HG03097 (cell line): Measurements from ENCODE around the gene CIDEC.
"Not testable (repeated sequence)": the region's sequence is repeated elsewhere in the genome, so short reads cannot be mapped to it uniquely, and the experiment has no call there.

ENCODE experiments used
- ATAC-seq: cut with Tn5 transposase; IDR thresholded peaks from one replicate; pipeline ENCODE4 v1.9.1; 2021; ENCODE audit not compliant: unreplicated experiment, low FRiP score

The CIDEC gene

DNA sequence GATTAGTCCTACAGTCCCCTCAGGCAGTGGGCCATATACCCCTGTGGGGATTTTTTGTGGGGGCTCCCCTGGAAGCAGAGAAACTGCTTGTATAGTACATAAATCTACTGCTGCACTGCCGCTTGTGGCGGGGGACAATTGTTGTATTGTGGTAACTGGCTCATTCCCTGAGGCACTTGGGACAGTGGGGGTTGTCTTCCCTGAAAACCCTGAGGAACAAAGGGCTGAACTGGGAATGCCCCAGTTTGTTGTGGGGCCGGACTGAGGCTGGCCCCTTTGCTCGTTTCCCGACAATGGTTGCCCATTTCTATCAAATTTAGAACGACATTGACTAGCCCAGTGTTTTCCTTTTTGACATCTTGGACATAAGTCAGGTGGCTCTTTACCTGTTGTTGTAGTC is 28.7 kb downstream of the CIDEC start:
- ATAC-seq, result not testable (repeated sequence)

DNA sequence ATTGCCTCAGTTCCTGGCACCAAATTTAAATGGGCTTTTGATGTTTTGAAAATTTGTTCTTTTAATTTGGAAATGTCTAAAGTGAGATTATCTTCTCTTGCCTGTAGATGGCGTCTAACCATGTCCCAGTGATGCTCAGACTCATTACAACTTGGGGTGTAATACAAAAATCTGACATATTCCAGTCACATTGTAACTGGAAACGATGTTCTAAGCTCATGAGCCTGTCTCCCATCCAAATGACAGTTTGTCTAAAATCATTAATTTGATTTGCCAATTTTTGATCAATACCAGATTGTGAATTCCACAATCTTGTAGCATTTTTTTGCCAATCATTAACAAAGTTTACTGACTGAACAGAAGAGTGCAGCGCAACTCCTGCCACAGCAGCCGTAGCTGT is 31.2 kb downstream of the CIDEC start:
- ATAC-seq, result not testable (repeated sequence)

DNA sequence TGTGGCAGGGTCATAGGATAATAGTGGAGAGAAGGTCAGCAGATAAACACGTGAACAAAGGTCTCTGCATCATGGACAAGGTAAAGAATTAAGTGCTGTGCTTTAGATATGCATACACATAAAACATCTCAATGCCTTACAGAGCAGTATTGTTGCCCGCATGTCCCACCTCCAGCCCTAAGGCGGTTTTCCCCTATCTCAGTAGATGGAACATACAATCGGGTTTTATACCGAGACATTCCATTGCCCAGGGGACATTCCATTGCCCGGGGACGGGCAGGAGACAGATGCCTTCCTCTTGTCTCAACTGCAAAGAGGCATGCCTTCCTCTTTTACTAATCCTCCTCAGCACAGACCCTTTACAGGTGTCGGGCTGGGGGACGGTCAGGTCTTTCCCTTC is 32.2 kb downstream of the CIDEC start:
- not testable (repeated sequence) for ATAC-seq

DNA sequence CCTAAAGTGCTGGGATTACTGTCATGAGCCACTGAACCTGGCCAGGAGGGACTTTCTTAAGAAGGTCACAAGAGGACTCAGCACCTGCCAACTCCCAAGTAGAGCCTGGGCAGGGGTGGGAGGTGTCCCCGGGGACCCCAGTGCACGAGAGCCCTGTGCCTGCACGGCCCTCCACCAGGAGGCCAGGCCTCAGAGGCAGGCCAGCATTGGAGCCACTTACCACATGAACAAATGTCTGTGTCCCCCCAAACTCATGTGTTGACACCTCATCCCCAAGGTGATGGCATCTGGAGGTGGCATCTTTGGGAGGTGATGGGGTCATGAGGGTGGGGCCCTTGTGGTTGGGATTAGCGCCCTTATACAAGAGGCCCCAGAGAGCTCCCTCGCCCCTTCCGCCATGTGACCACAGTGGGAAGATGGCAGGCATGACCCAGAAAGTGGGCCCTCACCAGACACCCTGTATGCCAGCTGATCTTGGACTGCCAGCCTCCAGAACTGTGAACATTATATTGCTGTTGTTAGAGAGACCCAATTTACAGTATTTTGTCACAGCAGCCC is 33.0 kb downstream of the CIDEC start:
- ATAC-seq, result no peak

DNA sequence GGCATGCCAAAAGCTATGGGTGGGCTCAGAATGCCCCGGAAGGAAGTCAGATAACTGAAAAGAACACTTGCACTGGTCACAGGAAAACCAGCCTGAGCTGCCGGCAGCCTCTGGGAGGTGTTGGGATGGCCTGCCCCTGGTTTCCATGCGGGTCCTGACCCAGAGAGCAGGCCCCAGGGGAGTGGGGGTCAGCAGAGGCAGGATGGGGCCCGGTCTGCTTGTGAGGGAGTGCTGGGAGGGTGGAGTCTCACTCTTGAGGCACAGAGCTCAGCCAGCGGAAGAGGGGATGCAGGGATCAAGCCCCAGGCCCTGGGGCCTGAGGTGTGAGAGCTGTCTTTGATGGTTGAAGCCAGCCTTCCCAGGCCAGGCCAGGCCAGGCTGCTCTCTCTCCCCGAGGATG is 33.8 kb downstream of the CIDEC start:
- no peak for ATAC-seq

DNA sequence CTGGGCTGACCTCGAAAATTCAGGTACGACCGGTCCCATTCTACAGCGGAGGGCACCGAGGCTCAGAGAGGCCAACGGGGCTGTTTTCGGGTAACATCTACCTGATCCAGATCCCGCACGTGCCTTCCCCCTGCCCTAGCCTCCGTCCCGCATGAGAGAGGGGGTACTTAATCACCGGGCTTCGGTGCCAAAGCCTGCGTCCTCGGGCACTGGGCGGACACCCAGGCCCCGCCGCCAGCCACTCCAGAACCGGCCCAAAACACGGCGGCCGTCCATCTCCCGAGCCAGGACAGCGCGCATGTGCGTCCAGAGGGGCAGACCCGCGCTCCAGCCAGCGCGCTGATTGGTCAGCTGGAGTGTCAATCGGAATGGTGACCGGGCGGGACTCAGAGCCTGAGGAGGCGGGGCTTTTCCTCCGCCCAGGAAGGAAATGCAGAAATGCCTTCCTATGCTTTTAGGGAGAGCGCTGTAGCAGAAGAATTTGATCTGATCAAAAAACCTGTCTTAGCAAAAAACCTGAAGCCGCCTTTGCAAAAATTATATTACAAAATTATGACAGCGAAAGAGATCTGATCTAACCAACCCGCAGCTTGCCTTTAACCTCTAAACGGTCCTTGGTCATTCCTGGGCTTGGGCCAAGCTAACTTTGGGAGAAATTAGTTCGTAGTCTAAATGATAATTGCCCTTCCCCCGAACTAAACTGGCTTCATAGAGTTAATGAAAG is 36.2 kb downstream of the CIDEC start, which contains the start of gene RPUSD3:
RPUSD3 (minus strand) TSS at position 294 of the 724 bp plus-strand sequence; CDS start at position 276, 18 bp downstream.
- ATAC-seq, result peak; percentile 95

DNA sequence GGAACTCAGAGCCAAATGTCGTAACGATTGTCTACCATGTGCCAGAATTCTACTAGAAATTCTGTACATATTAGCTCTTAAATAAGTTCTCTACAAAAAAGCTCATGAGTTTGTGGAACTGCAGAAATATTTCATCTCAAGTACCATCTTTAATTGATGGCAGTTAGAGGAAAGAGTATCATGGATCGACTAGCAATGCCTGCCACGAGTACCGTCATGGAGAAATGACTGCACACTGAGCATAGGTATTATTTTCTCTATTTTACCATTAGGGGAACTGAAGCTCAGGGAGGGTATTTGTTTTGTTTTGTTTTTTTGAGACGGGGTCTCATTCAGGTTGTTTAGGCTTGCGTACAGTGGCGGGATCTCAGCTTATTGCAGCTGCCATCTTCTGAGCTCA is 39.0 kb downstream of the CIDEC start:
- no peak for ATAC-seq

DNA sequence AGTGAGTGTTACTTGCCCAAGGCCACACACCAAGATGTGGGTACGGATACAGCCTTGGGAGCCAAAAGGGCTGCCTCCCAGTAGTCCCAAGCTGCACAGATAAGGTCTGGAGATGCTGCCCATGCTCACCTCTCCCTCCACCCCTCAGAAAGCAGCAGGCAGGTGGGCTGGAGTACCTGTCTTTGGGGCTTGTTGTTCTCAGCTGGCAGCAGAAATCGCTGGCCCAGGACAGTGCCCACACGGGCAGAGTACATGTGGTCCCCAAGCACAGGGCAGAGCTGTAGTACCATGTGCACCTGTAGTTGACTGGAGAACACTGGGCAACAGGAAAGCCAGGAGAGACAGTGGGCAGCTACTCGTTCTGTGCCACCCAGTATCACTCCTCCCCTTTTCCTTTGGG is 41.2 kb downstream of the CIDEC start:
- no peak for ATAC-seq

DNA sequence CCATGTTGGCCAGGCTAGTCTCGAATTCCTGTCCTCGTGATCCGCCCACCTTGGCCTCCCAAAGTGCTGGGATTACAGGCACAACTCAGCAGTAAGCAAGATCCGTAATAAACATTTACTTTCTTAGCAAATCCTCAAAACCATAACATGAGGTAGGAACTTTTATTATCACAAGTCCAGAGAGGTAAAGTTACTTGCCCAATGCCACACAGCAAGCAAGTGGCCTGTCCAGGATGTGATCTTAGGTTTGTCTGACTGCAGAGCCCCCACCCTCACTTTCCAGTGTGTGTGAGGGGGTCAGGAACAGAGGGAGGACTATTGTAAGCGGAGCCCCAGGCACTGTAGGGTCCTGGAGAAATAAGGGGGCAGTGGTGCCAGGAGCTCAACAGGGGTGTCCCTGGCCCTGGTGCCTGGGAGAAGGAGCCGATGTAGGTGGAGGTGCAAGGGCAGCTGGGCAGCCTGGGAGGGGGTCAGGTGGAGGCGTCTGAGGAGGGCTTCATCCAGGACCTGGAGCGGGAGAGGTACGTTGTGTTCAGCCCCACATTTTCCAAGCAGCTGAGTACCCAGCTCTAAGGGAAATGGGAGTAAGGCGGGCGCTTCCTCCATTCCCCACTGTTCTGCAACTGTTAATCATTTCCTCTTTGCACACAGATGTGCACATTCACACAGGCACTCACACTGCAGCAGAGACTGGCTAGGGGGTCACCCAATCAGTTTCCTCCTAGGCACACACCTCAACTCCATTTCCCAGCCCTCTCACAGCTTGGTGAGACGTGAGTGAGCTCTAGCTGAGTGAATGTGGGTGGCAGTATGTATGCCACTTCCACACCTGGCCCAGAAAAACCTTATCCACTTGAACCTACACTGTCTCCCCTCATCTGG is 42.1 kb downstream of the CIDEC start:
- ATAC-seq, result no peak

DNA sequence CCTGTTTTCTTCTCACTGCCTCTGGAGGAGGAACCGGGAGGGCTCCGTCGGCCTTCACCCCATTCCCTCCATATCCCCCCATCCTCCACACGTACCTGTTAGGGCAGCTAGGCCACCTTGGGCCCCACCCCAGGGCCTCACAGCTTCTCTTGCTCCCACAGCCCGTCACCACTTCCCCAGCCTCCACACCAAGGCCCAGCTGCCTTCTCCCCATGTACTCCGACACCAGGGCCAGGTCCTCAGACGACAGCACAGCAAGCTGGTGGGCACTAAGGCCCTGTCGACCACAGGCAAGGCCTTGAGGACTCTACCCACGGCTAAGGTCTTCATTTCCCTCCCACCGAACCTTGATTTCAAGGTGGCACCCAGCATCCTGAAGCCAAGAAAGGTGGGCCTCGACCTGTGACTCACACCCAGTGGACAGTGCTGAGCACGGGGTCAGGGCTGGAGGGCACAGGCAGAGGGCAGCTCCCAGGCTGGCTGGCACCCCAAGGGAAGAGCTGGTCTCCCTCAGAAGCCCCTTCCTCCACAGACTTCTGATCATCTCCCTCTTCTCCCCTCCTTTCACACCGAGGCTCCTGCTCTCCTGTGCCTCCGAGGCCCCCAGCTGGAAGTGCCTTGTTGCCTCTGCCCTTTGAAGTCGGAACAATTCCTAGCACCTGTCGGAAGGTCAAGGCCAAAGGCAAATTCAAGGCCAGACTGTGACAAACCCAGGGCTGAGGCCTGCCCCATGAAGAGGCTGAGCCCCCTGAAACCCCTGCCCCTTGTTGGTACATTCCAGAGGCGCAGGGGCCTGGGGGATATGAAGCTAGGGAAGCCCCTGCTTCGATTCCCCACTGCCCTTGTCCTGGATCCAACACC is 45.3 kb downstream of the CIDEC start:
- no peak for ATAC-seq

DNA sequence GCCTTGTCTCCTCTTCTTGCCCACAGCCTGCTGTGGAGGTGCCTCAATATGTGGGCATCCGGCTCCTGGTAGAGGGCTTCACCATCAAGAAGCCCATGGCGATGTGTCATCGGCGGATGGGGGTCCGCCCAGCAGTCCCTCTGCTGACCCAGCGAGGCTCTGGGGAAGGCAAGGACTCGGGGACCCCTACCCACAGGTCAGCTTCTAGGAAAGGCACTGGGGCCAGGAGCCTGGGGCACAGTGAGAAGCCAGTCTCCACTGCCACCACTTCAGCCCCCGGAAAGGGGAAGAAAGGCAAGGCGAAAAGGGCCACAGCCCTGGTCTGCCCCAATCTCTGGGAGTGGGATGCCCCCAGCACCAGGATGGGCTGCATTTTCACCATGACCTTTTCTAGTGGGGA is 47.0 kb downstream of the CIDEC start:
- ATAC-seq, result no peak

DNA sequence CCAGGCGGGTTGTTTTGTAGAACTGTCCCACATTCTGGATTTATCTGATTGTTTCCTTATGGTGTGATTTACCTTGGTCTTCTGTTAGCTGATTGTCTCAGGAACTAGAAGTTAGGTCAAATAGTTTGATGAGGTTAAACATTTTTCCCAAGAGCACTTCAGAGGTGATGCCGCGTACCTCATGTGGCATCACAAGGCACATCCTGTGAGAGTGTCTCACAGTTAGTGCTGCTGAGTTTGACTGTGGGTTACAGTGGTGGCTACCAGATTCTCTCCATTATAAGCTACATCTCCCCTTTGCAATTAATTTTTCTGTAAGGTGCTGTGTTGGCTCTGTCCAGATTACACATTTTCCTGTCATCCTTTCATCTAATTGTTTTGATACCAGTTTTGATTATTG is 48.8 kb downstream of the CIDEC start:
- no peak for ATAC-seq

DNA sequence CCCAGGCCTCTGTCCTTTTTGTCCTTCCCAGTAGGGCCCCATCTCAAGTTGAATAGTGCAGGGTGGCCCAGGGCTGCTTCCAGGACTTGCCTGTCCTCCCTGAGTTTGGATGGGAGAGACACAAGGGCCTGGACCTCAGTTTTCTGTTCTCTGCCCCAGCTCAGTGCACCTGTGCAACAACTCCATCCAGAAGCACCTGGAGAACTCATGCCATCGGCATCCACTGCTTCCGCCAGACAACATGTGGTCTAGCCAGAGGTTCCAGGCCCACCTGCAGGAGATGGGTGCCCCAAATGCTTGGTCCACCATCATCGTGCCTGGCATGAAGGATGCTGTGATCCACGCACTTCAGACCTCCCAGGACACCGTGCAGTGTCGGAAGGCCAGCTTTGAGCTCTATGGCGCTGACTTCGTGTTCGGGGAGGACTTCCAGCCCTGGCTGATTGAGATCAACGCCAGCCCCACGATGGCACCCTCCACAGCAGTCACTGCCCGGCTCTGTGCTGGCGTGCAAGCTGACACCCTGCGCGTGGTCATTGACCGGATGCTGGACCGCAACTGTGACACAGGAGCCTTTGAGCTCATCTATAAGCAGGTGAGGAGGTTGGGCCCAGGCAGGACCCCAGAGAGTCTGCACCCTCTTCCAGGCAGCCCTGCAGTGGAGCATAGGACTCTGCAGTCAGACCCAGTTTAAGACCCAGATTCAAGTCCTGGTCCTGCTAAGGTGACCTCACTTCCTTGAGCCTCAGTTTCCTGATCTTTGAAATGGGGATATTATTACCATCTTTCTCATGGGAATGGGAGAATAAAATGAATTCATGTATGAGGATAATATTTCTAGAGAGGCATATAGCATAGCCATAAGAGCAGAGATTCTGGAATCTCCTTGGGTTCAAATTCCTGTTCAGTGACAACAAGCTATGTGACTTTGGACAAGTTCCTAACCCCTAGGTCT is 51.0 kb downstream of the CIDEC start:
- ATAC-seq, result no peak

DNA sequence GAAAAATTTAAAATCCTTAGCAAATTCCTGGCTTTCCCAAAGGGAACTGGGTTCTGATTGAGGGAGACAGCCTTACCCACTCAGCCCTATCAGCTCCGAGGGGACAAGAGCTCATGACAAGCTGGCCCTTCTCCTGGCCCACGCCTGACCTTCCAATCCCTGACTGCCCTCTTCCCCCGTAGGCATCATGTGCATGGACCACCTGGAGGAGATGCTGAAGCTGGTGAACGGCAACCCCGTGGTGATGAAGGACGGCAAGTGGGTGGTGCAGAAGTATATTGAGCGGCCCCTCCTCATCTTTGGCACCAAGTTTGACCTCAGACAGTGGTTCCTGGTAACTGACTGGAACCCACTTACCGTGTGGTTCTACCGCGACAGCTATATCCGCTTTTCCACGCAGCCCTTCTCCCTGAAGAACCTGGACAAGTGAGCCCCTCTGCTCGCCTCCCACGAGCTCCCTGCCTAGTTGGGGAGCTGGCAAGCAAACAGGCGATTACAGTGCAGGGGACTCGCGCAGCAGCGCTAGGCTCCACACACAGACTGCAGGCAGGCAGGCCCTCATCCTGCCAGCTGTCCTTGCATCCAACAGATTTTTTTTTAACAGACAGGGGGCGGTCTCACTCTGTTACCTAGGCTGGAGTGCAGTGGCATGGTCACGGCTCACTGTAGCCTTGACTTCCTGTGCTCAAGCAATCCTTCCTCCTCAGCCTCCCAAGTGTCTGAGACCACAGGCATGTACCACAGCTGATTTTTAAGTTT is 53.1 kb downstream of the CIDEC start:
- no peak for ATAC-seq

DNA sequence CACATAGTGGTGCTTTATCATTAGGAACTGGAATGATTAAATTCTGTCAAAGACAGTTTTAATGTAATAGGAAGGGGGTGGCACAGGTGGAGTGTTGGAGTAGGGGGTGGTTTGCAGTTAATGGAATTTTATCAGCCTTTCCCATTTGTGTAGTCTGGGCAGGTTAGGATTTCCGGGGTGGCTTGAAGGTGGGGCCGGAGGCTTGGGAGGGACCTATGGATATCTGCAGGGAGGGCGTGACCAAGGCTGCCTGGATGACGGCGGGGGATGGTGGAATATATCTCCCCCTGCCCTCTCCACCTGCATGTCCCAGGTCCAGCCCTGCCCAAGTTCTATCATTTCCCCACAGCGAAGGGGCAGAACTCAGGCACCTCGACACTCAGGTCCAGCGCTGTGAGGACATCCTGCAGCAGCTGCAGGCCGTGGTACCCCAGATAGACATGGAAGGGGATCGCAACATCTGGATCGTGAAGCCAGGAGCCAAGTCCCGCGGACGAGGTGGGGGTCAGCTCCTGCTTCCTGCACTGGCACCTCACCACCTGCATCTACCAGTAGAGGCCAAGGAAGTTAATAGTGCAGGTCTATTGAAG is 54.5 kb downstream of the CIDEC start:
- ATAC-seq, result no peak

DNA sequence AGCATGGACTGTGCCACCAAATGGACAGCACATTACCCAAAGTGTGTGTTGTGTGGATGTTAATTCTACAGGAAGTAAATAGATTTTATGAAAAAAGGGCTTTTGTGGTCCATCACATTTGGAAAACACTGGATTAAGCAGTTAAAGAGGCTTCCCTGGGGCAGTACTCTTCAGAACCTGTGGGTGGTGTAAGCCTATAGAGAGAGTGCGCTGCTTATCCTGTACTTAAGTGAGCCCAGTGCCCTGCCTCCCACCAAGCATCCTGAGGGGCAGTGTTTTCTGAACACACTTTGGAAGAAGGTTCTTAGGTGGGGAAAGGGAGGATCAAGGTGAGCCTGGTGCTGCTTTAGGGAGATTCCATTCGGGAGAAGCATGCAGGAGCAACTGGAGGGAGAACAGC is 59.1 kb downstream of the CIDEC start:
- ATAC-seq, result no peak

DNA sequence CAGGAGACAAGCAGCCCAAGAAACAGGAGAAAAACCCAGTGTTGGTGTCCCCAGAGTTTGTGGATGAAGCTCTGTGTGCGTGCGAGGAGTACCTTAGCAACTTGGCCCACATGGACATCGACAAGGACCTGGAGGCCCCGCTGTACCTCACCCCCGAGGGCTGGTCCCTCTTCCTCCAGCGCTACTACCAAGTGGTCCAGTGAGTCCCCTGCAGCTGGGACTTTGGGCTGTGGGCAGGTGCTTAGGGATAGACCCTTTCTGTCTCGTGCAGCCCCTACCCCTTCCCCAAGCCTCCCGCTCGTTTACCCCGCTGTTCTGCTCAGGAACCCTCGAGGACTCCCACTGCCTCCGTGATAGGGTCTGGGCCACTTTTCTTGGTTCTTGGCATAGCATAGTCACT is 59.5 kb downstream of the CIDEC start:
- ATAC-seq, result no peak

DNA sequence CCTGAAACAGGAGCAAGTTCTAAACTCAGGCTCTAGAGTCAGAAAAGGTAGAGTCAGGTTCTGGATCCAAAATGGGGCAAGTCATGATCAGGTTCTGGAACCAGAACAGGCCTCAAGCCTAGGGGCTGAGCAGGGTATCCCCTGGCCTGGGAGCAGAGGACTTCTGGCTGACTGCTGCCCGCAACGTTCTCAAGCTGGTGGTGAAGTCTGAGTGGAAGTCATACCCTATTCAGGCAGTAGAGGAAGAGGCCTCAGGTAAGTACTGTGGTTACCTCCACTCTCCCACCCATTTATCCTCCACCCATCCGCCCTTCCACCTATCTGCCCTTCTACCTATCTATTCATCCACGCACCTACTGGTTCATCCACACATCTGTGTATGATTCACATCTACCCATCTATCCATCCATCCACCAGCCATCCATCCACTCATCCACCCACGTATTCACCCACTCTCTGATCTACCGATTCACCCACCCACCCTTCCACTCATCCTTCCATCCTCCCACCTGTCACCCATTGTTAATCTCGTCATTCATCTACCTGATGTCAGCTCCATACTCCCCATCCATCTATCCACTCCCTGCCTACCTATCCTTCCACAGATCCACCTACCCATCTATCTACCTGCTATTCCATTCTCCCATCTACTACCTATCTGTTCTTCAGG is 61.3 kb downstream of the CIDEC start:
- no peak for ATAC-seq
